ENCODE results near the gene RAC3.

The RAC3 gene

GRCh38 chr17:82021107-82021899 is 10.2 kb upstream of the RAC3 start:
- TF ChIP-seq CTCF (IDR thresholded peaks at IDR 0.05; ENCODE audit: insufficient read depth, low read depth, low read length, missing control alignments), result peak; percentile 91
- peak overlapping the region; percentile 64 for H3K4me3 ChIP-seq (ENCODE audit: low read length)
- peak; percentile 76 for DNase-seq (ENCODE audit: low read depth)

GRCh38 chr17:82021900-82022309 is 9.6 kb upstream of the RAC3 start:
- peak overlapping the region; percentile 64 for H3K4me3 ChIP-seq (ENCODE audit: low read length)
- DNase-seq (ENCODE audit: low read depth), result no peak
- no peak for TF ChIP-seq CTCF (IDR thresholded peaks at IDR 0.05; ENCODE audit: insufficient read depth, low read depth, low read length, missing control alignments)

- no peak for DNase-seq (ENCODE audit: low read depth)
- peak within 1 kb of the TSS; percentile 64 for H3K4me3 ChIP-seq (ENCODE audit: low read length)
- TF ChIP-seq CTCF (IDR thresholded peaks at IDR 0.05; ENCODE audit: insufficient read depth, low read depth, low read length, missing control alignments), result no peak
These were observed 9.0 kb upstream of the RAC3 start, which contains the start of gene CENPX for GRCh38 chr17:82022310-82022980. CENPX (minus strand) TSS chr17:82022878; CDS start chr17:82022861, 17 bp downstream.

- peak; percentile 100 for DNase-seq (ENCODE audit: low read depth)
- no peak for TF ChIP-seq CTCF (IDR thresholded peaks at IDR 0.05; ENCODE audit: insufficient read depth, low read depth, low read length, missing control alignments)
- H3K4me3 ChIP-seq (ENCODE audit: low read length), result peak within 1 kb of the TSS; percentile 64
These were observed 8.5 kb upstream of the RAC3 start, which contains the start of gene LRRC45 for GRCh38 chr17:82022981-82023446. LRRC45 (plus strand) TSS chr17:82023305; CDS start chr17:82023644, 339 bp downstream.

GRCh38 chr17:82023447-82024241 is 7.8 kb upstream of the RAC3 start:
- DNase-seq (ENCODE audit: low read depth), result no peak
- no peak for TF ChIP-seq CTCF (IDR thresholded peaks at IDR 0.05; ENCODE audit: insufficient read depth, low read depth, low read length, missing control alignments)
- H3K4me3 ChIP-seq (ENCODE audit: low read length), result peak overlapping the region; percentile 64

- no peak overlapping the region for H3K4me3 ChIP-seq (ENCODE audit: low read length)
- no peak for TF ChIP-seq CTCF (IDR thresholded peaks at IDR 0.05; ENCODE audit: insufficient read depth, low read depth, low read length, missing control alignments)
These were observed 6.6 kb upstream of the RAC3 start for GRCh38 chr17:82024859-82025258.

More at GRCh38 chr17:82024859-82025258, 6.6 kb upstream of the RAC3 start:
- no peak for DNase-seq (ENCODE audit: low read depth)
